GM18861 (cell line): Measurements from ENCODE around the gene ZBTB40.

Experiments used
- ATAC-seq: cut with Tn5 transposase; IDR thresholded peaks from one replicate; pipeline ENCODE4 v1.9.1; 2021; ENCODE audit not compliant: unreplicated experiment

The ZBTB40 gene

DNA sequence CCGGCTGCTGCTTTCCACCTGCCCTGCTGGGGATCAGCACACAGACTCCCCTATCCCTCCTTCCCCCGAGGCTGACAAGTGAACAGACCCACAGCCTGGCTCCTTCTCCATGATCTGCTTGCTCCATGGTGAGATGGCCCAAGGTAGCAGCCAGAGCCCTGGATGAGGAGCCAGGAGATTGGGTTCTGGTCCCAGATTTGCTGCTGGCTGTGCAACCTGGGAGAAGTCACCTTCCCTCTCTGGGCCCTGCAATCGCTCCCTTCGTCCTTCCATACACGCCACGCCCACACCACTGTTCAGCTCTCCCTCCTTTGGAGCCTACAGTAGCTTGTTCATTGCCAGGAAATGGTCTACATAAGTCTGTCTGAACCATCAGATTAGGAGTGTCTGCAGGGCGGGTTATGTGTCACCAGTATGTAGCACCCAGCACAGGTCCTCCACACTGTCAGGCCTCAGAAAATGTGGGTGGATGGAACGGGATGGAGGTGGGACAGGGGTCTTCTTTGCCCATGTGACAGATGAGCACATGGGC lies 102.4 kb downstream of the ZBTB40 start:
- ATAC-seq: no peak

DNA sequence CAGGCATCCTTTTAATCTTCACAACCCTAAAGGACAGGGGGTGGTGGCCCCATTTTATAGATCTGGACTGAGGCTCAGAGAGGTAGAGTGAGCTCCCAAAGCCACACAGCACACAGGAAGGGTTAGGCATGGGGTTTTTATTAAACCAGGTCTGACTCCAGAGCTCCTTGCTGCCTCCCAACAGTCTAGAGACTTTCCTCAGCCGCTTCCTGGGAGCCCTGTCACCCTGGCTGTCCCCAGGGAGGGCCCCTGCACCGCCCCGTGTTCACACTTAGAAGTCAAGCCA lies 103.7 kb downstream of the ZBTB40 start:
- no peak for ATAC-seq

DNA sequence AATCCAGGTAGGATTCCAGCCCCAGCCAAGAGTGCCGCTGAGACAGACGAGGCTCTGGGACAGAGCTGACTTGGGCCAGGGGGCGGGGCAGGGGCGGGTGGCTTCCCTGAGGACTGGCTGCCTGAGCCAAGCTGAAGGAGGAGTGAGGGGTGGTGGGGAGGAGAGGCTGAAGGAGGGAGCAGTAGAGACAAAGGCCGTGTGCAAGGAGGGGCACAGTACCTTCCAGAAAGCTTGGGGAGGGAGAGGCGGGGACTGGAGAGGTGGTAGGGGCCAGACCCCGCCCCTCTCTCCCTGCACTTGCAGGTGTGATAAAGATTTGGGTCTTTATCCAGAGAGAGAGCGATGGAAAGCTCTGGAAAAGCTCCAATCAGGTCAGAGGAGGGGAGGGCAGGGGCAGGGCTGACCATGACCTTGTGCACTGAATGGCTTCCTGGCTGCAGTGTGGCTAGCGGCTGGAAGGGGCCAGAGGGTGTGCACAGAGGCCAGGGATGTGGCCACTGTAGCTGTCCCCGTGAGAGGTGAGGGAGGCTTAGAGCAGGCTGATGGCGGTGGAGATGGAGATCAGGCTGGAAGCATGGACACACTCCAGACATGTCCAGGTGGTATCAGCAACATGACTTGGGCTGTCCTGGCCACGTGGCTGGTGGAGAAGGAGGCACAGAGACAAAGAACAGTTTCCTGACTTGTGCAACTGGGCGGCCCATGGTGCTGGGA lies 104.9 kb downstream of the ZBTB40 start:
- ATAC-seq: no peak

DNA sequence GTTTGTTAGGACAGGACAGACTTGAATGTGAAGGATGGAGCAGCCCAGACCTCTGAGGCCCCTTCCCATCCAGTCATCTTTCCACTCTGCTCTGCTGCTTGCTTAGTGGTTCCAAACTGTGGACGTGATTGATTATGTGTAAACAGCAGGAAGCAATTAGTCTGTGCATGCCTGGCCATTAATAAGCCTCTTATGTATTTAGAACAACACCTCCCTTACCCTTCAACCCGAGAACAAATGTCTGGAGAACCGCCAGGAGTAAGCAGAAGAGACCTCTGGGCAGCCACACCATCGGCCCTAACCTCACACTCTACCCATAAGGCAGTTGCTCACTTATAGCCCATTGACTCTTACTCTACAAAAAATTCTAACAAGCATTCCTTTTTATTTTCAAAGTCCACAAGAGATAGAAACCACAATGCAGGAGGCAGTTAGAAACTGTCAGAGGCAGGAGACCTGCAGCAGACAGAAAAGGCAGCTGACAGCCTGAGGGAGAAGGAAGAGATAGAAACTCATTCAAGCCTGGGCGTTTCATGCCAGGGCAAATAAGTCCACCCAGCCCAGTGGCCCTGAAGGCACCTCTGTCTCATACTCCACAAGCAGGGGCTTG lies 105.8 kb downstream of the ZBTB40 start:
- no peak for ATAC-seq

DNA sequence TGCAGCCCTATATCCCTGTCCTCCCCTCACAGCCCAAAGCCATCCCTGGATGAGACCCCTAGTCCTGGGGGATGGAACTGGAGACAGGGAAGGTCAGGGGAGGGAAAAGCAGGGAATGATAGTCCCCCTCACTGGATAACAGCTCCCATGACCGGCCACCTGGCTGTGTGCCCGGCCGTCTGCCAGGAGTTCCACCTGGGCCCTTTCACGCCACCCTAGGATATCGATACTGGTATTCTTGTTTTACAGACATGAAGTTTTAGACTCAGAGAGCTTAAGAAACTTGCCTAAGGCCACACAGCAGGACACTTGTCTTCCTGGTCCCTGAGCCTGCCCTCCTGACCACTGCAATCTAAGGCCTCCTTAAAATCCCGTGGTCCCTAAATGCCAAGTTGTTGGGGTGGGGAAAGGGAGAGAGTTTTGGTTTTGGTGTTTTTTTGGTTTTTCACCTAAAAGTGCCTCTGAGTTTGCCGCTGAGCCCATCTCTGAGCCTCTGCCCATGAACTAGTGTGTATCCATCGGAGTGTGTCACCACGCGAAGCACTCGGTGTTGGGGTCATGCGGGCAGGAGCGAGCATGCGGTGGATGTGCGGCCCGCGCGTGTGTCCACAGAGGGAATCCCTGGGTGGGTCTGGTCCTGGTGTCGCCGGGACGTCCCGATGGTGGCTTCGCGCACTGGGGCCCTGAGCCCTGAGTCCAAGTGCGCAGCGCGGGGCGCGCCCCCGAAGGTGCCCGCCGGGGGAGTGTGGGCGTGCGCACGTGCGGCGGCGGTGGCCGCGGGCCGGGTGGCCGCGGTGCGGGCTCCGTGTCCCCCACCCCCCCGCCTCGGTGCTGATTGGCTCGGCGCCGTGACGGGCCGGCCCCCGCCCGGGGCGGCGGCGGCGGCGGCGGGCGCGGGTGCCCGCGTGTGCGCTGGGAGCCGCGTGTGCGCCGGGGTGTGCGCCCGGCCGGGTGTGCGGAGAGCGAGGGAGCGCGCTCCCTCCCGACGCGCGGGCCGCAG lies 111.2 kb downstream of the ZBTB40 start, which contains the start of gene EPHA8:
Gene EPHA8, plus strand, starts transcription at position 906 of the 1,000 bp plus-strand sequence. CDS start 147 bp downstream, outside the sequence.
- ATAC-seq: no peak

DNA sequence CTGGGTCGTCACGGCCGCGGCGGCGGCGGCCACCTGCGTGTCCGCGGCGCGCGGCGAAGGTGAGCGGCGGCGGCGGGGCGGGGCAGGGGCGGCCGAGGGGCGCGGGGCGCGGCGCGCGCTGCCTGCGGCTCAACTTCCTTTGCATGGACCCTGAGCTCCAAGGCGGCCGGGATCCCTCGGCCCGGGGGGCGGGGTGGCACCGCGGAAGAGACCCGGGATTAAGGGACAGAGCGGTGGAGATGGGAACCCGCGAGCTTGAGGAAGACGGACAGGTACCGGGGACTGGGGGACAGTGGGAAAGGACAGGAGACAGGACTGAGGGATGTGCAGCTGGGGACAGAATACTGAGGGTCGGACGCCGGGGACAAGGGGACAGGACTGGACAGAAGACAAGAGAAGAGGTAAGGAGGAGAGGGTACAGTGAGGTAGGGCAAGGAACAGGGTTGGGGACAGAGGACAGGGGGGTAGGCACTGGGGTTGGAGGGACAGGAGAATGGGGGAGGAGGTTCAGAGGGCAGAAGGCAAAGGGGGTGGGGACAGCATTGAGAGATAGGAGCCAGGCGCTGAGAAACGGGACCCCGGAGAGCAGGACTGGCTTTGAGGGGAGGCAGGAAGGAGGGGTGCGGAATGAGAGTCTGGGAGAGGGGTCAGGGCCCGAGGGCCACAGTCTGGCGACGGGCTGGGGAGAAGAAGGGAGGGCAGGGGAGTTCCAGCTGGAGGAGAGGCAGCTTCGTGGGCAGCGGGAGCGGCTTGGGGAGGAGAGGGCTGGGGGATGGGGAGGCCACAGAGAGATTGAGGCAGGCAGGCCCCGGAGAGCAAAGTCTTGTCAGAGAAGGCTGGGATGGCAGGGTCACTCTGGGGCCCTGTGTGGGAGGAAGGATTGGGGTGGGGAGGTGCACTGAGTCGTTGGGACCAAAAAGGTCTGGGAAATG lies 112.3 kb downstream of the ZBTB40 start:
- no peak for ATAC-seq

DNA sequence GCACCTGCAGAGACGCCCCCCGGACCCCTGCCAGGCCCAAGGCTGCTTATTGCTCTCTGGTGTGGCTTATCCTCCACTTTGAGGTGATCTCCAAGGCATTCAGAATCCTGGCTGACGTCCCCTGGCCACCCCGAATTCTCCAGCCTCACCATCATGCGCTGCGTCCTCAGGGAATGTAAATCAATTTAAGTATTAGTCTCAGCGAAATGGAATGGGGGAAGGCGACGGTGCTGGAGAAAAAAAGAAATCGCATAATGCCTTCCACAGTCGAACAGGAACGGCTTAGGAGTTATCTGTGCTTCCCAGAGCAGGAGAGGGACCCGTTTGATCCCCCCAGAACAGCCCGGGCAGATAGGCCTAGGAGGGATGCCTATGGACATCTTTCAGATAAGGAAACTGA lies 114.5 kb downstream of the ZBTB40 start:
- ATAC-seq: no peak

DNA sequence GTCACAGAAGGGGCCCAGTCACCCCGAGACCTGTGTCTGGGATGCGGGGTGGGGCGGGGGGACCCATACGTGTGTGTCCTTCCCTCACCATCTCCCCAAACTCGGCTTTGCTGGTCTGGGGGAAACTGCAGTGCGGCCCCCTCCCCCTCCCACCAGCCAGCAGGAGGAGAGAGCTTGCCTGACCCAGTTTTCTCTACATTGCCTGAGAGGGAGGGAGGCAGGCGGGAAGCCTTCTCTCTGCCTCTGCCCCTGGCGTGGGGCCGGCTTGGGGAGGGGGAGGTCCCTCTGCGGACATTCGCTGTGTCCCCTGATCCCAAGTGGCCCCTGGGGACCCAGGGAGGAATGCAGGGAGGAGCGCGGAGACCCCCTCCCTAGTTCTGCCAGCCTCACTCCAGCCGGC lies 115.5 kb downstream of the ZBTB40 start:
- no peak for ATAC-seq

DNA sequence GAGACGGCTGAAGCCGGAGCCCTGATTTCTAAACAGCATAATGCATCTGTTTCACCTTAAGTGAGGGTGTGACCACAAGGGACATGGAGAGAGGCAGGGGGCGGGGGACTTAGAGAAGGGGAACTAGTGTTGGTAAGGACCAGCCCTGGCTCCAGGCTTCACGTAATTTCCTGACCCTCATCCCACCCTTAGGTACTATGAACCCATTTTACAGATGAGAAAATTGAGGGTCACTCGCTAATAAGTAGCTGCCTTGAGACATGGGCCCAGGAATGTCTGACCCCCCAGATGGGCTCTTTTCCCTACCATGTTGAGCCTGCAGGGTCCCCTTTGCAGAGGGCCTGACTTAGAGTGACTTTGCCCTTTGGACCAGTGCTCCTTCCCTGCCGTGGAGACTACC lies 116.3 kb downstream of the ZBTB40 start:
- ATAC-seq: no peak

DNA sequence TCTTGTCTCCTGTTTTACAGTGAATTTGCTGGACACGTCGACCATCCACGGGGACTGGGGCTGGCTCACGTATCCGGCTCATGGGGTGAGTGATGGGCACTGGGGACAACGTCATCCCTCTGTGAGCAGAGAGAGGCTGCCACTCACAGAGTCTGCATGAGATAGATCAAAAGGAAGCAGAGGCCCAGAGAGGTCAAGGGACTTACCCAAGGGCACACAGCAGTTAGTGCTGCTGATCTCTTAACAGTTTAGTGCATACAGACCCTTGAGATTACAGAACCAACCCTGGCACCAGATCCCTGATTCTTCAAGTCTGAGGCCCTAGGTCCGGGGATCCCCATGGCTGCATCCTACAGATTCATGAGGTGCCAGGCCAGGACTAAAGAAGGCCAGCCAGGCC lies 117.6 kb downstream of the ZBTB40 start:
- no peak for ATAC-seq

DNA sequence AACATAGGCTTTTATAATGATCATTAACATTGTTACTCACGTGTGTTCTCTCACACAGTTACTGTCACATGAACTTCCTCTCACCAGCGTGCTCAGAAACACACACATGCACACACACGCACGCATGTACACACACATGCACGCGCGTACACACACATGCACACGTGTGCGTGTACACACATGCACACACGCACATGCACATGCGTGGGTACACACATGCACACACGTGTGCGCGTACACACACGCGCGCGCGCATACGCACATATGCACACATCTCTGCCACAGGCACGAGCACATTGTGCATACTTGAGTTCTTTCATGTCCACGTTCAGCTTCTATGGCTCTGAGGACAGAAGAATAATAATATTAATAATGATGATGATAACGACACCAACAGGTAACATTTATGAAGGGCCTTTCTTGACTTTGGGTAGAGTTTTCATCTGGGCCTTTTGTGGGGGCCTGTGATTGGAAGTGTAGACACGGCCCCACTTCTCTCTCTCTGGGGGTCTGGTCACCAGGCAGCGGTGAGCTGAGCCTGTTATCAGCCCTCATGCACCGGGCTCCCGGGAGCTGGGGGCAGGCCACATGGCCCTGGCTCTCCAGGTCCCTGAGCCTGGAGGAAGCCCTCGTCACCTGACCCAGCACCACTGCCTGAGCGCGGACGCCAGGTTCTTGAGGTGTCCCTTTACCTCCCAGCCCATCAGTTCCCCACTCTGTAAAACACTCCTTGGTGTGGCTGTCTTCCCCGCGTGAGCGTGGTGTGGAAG lies 118.7 kb downstream of the ZBTB40 start:
- ATAC-seq: no peak

DNA sequence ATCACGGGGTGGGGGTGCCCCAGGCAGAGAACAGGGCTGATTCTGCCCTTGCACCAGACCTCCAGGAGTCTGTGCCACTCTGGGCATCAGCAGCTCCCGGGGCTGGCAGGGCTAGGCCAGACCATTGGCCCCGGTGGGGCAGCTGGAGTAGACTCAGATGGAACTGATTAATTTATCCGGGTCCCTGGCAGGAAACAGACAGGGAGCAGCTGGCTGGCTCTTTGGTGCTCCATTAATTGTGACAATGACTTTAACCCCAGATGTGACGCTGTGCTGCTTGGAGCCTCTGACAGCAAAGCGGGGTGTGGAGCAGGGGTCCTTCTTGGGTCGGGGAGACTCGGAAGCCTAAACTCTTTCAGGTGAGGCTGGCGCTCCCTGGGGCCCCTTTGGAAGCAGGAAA lies 121.2 kb downstream of the ZBTB40 start:
- no peak for ATAC-seq

DNA sequence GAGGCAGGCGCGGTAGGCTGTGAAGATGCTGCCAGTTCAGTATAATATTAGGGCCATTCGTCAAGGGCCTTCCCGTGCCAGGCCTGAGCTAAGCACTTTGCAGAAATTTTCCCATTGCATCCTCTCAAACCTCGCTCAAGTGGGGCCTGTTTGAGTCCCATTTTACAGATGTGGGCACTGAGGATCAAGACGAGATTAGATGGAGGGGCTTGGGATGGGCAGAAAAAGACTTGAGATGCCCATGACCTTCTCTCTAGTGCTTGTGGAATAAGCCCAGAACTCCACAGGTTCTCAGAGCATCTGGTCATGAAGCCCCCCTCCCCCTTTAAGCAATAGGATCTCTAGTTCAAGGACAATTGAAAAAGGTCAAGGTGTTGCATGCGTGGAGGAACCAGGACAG lies 121.6 kb downstream of the ZBTB40 start:
- ATAC-seq: no peak

DNA sequence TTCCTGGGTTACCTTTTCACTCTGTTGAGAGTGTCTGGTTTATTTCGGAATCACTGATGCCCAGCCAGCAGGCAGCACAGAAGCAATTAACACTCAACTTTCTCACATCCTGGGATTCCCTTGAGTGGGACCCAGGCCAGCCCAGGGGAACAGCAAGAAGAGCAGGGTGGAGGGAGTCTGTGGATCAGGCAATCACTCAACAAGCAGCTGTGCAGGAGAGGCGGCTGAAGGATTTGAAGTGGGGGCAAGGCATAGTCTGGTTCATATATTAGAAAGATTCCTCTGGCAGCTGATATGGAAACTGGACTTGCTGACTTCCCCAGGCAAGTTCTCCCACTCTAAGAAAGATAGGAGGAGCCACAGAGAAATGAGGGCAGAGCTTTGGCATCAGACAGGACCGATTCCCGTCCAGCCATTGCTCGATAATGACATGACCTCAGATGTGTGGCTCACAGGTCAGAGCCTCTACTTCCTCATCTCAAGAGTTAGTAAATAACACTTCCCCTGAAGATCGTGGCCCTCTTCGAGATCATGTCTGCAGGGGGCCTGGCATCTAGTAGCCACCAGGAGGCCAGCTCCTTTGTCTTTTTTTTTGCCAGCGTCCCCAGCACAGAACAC lies 124.0 kb downstream of the ZBTB40 start:
- ATAC-seq: no peak

DNA sequence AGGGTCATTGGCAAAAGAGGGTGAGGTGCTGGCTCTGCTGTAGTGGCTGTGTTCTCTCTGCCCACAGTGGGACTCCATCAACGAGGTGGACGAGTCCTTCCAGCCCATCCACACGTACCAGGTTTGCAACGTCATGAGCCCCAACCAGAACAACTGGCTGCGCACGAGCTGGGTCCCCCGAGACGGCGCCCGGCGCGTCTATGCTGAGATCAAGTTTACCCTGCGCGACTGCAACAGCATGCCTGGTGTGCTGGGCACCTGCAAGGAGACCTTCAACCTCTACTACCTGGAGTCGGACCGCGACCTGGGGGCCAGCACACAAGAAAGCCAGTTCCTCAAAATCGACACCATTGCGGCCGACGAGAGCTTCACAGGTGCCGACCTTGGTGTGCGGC lies 124.5 kb downstream of the ZBTB40 start:
- ATAC-seq: no peak

DNA sequence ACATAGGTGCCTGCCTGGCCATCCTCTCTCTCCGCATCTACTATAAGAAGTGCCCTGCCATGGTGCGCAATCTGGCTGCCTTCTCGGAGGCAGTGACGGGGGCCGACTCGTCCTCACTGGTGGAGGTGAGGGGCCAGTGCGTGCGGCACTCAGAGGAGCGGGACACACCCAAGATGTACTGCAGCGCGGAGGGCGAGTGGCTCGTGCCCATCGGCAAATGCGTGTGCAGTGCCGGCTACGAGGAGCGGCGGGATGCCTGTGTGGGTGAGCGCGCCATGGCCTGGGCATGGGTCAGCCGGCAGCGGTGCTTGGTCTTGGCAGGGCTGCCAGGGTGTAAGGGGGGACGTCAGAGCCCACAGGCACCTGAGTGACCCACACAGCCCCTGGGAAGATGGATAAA lies 125.0 kb downstream of the ZBTB40 start:
- ATAC-seq: no peak

DNA sequence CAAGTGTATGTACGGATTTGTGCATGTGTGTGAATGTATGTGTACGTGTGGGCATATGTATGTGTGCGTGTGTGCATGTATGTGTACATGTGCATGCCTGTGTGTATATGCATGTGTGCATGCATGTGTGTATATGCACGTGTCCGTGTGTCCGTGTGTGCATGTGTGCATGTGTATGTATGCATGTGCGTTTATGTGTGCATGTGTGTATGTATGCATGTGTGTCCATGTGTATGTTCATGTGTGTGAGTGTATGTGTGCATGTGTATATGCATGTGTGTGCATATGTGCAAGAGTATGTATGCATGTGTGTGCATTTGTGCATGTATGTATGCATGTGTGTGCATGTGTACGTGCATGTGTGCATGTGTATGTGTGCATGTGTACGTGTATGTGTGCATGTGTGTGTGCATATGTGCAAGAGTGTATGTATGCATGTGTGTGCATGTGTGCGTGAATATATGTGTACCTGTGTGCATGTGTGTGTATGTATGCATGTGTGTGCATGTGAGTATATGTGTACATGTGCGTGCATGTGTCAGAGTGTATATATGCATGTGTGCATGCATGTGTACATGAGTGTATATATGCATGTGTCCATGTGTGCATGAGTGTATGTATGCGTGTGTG lies 127.2 kb downstream of the ZBTB40 start:
- no peak for ATAC-seq

DNA sequence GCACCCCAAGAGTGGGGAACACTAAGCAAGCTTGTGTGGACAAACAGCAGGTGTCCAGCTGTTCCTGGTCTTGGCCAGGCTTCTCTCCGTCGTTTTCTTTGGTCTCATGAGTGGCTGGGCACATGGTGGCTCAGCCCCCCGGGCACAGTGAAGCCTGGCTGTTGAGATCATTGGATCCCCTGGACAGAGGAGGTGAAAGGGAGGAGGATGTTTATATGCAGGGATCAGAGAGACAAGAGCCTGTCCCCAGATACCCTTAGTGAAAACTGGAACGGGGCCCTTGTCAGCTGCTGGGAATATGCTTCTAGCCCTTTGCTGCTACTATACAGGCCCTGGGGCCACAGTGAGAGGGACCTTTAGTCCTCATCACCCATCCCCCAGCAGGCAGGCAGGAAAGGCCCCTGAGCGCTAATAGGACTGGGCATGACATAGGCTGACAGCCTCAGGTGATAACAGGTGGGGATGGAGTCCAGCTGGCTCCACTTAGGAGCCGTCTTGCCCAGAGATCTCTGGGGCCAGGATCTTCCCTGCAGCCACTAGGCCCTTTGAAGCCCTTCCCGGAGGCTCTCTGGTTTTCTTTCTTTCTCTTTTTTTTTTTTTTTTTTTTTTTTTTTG lies 128.0 kb downstream of the ZBTB40 start:
- no peak for ATAC-seq
